GM19193 (cell line): ENCODE results near the gene GSTM4.

Experiments
- POLR2A ChIP-seq: IDR thresholded peaks from 4 replicates; pipeline ENCODE4 v1.6.1; 2011; ENCODE audit not compliant: insufficient read depth, insufficient read length; ENCODE audit errors: extremely low read depth

The GSTM4 gene

DNA sequence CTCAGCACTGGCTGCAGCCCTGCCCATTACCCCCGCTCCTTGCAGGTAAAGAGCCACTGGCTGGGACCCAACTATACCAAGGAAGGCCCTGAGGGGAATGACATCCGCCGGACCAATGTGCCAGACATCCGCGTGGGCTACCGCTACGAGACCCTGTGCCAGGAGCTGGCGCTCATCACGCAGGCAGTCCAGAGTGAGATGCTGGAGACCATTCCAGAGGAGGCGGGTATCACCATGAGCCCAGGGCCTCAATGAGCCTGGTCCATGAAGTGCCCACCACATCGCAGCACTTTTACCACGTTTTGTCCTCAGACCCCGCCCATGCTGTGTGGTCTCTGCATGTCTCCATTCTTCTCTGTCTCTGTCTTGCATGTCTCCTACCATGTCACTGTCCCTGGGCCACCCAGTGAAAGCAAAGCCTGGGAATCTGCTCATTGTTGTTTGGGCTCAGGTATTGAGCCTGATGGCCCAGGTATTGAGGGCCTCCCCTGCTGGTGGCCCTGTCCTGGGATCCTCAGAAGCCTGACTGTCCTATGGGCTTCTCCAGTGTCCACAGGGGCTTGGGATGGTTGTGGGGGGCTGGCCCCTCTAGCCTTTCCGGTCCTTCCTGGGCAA is 24.9 kb upstream of the GSTM4 start:
- no peak for TF ChIP-seq POLR2A

DNA sequence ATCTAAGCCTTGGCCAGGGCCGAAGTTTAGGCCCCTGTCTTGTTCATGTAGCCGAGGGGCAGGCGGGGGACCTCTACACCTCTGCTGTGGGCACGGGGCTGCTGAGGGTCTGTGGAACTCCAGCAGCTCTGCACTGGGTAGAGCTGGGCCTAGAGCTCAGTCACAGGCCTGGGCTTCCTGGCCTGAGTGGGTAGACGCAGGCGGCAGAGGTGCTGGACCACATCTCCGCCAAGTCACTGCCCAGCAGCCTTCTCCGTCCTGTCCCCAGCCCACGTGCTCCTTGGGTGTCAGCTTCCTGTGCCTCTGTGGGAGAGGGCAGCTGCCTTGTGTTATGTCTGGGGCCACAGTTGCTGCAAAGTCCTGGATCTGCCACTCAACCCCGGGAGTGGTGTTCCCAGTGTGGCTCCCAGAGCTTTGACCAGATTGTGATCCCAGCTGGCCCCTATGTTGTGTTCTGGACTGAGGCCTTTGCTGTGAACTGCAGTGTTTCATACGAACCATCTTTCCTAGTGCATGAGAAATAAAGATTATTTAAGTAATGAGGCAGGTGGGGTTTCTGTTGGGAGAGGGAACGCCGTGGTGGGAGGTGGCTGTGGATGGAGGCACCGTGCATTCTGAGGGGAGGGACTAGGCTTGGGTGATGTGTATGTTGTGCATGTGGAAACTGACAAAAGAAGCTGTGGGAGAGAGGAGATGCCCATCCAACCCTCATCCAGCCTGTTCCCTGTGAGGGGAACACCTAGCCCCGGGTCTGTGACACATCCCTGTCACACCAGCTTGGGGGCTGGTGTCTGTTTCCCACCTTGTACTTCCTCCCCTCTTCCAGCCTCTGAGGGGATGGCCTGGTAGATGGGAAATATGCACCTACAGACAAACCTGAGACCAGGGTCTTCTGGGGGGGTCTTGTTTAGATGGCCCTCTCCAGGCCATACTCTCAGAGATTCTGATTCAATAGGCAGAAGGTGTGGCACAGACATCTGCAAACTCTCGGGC is 24.1 kb upstream of the GSTM4 start:
- TF ChIP-seq POLR2A, result no peak

DNA sequence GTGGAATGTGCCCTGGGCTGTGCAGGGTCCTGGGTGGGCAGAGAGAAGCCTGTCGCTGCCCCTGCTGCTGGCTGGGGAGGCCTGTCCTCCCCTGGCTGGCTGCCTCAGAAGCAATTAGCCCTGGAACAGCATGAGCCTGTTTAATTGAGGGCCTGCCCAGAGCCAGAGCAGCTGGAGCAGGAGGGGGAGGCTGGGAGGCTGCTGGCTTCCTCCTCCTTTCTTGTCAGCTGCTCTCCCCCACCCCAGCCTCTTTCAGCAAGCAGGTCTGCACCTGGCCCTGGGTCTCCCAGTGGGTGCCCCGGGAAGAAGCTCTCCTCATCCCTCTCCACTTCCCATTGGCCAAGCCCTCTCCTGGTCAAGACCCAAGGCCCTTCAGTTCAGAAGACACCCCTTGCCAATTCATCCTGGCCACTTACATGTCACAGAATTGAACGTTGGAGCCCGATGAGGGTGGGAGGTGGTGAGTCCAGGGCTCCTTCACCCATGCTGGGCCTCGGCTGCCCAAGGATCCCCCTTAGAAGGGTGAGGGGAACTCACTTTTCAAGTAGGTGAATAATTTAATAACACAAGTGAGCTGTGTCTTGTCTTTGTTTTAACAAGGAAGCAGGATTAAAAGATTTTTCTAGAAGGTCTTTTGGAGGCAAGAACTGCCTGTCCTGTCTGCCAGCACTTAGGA is 23.1 kb upstream of the GSTM4 start:
- TF ChIP-seq POLR2A, result no peak

DNA sequence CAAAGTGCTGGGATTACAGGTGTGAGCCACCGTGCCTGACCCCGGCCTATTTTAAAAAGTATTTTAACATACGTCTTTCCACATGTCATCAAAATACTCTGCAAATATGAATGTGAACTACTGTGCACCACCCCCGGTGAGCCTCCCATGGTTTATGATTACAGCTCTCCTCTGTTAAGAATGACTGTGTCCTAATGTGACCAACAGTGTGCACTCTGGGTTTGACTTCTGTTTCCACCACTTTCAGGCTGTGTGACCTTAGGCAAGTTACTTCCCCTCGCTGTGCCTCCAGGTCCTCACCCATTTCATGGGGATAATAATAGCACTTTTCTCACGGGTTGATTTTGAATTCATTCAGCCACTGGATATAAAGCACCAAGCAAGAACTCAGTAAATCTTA is 21.6 kb upstream of the GSTM4 start:
- no peak for TF ChIP-seq POLR2A

DNA sequence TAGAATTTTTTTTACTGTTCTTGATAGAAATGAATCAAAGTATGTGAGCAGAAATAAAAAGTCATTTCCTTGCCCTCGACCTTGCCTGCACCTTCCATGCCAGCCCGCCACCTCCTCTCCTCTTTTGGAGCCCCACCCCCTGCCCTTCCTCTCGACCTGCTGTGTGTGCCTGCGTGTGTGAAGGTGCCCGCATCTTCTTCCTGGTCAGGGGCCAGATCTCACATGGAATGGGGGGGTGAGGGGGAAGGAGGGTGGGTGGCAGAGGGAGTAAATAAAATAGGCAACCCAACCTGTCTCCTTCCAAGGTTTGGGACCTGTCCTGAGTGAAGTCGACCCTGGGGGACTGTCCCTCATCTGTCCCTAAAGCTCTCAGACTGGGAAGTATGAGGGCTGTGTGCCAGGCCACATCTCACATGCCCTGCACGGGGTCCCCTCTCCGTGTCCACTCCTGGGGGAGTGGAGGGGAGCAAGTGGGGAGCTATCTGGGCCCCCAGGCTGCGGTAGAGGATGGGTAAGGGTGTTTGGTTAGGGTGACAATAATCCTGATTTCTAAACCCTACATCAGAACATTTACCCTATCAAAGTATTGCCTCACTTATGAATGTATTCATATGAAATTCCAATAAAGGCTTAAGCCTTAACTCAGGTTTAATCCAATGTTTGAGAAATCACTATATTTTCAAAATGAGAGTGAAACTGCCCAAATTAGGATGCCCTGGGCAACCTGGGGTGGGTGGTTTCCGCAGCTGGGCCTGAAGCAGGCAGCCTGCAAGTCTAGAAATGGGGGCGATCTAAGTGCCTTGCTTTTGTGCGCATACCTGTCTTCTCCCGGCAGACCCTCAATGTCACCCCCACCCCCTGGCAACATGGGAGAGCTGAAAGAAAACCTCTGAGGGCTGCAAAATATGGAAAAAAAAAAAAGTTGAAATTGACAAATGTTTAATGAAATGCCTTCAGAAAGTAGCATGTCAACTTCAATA is 20.8 kb upstream of the GSTM4 start:
- no peak for TF ChIP-seq POLR2A

DNA sequence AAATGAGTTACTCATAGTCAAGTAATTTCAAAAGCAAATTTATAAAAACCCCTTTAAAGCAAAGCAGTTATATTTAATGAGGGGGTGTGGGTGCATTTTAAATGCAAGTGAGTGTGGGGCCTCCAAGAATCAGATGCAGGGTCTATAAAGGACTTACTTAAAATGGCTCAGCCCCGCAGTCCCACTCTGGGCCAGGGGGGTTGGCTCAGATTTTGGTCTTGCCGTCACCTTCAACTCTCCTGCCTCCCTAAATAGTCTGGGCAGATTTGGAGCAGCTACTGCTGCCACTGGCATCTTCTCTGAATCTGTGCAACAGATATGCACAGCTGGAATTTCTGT is 20.1 kb upstream of the GSTM4 start:
- TF ChIP-seq POLR2A, result no peak

DNA sequence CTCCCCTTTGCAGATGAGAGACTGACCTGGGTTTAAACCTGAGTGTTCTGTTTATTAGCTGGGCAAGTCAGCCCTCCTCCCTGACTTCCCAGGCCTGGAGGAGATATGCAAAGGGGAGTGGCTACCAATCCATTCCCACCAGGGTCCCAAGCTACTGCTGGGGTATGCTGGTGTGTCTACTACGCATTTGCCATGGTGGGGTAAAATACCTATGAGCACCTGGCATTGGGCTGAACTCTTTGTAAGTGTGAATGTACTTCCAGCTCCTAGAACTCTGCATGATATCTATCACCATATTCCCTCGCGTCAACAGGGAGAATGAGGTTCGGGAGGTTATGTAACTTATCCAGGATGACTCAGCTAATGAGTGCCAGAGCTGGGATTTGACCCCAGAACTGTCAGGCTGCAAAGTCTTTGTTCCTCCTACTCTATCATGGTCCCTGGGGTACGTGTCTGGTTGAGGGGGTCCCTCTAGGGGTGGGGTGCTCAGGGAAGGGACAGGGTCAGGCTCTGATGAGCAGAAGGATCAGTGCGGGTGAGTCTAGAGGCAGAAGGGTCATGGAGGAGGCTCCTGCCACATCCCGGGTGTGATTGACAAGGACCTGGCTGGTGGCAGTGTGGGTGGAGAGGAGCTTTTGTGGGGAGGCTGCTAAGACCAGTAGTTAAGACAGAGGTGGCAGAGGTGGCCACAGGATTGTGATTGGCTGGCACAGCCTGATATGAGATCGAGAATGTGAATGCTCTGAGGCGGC is 19.5 kb upstream of the GSTM4 start:
- no peak for TF ChIP-seq POLR2A

DNA sequence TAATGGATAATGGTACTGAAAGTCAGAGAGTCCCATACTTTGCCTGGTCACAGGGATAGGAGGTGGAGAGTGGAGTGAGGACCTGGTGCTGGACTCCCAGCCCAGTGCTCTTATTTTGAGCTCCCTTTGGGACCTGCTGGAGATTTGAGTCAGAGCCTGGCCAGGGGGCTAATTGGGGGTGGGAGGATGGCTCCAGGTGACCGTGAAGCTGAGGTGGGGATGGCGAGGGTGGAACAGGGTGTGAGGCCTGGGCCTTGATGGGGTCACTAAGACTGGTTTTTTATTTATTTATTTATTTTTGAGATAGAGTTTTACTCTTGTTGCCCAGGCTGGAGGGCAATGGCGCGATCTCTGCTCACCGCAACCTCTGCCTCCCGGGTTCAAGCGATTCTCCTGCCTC is 18.5 kb upstream of the GSTM4 start:
- TF ChIP-seq POLR2A, result no peak

DNA sequence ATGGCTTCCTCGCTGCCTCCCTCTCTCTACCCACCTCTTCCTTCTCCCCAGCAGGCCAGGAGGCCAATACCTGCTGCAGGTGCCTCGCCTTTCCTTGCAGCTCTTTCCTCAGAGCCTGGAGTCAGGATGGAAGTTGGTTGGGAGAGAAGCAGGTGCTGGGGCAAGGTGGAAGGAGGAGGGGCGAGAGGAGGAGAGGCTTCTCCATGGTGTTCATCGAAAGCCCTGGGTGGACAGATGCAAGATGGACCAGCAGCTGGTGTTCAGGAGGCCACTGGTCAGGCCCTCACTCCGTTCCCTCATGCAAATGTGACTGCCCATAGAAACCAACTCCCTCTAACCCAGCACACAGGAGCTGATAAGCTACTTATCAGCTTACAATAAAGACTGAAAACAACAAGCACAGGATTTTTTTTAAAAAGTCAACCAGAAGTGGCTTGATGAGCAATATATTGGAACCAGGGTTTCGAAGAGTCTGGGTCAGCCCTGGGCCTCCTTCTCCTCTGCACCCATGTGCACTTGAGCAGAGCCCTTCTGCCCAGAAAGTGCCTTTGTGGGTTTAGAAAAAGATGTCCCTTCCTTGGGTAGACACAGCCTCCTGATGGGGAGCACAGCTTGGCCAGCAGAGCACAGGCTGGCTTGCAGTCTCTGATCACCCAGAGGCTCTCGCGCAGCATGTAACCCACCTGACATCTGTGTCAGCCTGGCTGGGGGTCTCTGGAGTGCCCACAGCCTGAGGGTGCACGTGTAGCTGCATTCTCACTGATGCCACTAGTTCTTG is 16.6 kb upstream of the GSTM4 start:
- no peak for TF ChIP-seq POLR2A

DNA sequence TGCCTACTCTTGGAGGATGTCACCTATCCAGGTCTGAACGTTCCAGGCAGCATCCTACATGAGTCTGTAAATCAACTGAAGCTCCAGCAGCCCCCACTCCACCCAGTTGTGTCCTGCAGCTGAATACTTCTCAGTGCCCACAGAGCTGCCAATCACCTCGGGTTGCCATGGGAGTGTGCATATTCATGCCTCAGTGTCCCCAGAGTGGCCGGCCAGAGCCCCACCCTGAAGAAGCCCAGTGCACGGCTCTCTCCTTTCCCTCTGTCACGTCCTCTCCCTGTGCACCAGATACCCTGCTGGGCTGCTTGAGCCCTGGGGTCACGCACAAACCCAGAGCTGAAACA is 16.1 kb upstream of the GSTM4 start:
- no peak for TF ChIP-seq POLR2A

DNA sequence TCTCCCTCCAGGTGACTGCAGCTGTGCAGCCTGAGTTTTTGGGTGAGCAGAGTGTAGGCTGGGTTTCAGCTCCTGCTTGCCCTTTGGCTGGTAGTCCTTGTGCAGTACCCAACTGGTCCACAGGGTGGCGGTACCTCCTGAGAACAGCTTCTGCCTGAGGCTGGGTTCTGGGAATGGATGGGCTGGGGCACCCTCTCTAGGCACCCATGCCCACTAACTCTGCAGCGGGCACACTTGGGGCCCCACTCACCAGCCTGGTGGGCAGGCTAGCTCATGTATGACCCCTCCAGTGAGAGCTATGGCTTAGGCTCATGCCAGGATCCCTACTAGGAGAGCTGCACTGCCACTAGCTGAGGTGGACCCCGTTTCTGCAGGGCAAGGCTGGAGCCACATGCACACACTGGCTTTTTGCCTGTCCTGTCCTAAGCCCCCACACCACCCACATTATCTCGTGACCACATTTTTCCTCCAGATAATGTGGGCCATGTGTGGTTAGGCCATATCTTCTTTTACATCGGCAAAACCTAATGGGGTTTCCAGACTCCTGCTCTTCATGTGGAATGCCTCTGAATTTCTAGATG is 15.5 kb upstream of the GSTM4 start:
- TF ChIP-seq POLR2A, result no peak

DNA sequence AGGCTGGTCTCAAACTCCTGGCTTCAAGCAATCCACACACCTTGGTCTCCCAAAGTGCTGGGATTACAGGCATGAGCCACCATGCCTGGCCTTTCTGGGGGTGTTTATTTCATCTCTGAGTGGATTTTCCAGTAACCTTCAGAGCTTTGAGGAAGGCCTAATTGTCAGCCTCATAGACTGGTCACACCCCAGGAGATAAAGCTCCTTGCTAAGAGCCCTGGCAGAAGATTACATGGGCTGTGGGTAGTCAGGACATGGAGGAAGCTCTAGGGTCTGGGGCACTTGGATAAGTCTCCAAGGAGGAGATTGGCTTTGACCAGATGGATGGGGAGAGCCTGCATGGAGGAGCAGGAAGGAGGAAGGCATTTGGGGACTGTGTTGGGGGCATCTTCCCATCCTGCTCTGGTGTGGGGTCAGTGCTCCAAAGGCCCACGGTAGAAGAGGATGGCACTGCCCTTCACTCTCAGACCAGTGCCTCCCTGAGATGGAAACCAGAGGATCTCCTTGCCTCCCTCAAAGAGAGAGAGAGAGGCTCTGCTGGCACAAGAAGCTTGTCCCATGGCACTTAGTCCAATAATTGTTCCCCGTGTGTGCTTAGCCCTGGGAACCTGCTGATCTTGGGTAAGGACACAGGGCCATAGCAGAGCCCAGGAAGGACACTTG is 14.7 kb upstream of the GSTM4 start:
- TF ChIP-seq POLR2A, result no peak

DNA sequence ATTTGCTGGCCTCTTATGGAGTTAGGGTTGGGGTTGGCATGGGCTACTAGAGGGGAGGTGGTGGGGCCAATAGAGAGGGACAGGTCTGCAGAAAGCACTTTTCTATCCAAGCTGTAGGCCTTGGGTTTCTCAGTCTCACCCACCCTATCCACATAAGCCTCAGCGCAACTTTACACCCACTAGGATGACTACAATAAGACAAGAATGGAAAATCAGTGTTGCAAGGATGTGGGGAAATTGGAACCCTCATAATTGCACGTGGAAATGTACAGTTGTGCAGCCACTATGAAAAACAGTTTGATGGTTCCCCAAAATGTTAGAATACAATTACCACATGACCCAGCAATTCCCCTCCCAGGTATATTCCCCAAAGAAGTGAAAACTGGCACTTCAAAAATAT is 14.0 kb upstream of the GSTM4 start:
- TF ChIP-seq POLR2A, result no peak

DNA sequence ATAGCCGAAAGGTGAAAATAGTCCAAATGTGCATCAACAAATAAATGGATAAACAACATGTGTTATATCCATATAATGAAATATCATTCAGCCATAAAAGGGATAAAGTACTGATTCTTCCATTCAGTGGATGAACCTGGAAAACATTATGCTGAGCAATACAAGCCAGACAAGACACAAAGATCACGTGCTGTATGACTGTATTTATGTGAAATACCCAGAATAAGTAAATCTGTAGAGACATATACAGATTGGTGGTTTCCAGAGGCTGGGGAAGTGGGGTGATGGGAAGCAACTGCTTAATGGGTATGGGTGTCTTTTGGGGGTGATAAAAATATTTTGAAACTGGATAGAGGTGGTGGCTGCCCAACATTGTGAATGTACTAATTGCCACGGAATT is 13.3 kb upstream of the GSTM4 start:
- no peak for TF ChIP-seq POLR2A
